Measurements from ENCODE around the gene DPP6.
"Not testable (repeated sequence)": the region's sequence is repeated elsewhere in the genome, so short reads cannot be mapped to it uniquely, and the experiment has no call there.

Gene DPP6

GRCh38 chr7:154155928-154156327 lies 103.7 kb downstream of the DPP6 start:
- not testable (repeated sequence) for DNase-seq

GRCh38 chr7:154162921-154163320 lies 110.7 kb downstream of the DPP6 start:
- not testable (repeated sequence) for DNase-seq

DNA sequence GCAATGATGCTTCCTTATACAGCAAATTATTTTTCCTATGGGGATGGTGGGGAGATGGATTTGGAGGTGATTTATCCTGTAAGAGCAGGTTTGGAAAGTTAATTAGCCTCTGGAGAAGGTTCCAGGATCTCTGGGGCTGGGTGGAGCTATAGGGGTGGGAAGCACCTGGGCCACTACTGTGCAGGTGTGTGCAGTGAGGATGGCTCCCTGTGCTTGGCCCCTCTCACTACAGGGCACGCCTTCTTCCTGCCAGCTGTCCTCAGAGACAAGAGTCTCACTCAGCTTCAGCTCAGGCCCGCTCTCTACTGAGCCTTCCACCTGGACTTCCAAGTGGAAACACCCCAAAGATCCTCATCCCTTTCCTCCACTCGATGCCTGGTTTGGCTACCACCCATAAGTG lies 111.4 kb downstream of the DPP6 start:
- not testable (repeated sequence) for DNase-seq

DNA sequence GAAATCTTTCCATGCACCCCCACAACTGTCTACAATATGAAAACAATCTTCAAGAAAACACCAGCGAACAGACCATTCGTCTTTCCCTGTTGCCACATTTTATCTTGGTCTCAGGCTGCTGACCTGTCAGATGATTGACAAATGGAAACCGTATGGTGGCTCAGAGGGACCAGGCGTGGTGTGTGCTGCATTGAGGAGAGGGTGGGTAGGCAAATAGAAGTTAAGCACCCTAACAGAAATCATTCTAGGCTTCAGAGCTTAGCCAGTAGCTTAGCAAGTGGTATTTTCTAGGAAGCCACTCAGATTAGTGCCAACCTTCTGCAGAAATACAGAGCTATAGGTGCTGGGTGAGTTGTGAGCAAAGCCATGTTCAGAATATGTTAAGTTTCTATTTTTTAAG lies 114.9 kb downstream of the DPP6 start:
- no peak for DNase-seq

DNA sequence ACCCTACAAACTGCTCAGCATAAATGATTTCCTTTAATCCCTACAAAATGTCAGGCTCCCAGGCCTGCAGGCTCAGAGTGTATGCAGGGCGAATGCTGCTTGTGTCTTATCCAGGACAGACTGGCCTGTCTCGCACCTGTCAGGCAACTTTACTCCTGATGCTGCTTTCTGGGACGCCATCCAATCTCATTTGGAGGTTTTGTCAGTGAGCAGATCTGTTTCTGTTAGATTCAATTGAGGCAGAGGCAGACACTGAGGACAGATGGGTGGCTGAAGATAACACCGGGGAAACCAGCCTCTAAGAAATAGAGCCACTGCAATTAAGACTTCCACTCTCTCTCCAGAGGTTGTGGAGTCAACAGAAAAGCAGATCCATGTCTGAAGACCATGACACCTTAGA lies 115.6 kb downstream of the DPP6 start:
- no peak for DNase-seq

- DNase-seq, result no peak
These were observed 119.2 kb downstream of the DPP6 start for GRCh38 chr7:154171422-154171821.

DNA sequence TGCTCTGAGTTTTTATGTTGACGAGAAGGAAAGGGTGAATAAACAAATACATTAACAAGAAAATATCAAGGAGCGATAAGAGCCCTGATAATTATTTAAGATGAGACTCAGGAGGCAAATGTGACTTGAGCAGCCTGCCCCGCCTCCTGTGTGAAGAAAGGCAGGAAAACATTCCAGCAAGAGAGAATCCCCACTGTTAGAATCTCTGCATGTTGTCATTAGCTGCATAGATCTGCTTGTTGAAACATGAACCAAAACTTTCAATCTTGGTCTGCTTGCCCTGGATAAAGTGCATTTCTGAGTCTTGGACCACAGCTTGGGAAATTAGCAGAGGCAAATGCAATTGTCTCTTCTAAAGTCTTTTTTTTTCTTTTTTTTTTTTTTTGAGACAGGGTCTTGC lies 120.0 kb downstream of the DPP6 start:
- no peak for DNase-seq

GRCh38 chr7:154177584-154177983 lies 125.4 kb downstream of the DPP6 start:
- DNase-seq, result no peak

- DNase-seq, result no peak
These were observed 126.7 kb downstream of the DPP6 start for GRCh38 chr7:154178895-154179294.

DNA sequence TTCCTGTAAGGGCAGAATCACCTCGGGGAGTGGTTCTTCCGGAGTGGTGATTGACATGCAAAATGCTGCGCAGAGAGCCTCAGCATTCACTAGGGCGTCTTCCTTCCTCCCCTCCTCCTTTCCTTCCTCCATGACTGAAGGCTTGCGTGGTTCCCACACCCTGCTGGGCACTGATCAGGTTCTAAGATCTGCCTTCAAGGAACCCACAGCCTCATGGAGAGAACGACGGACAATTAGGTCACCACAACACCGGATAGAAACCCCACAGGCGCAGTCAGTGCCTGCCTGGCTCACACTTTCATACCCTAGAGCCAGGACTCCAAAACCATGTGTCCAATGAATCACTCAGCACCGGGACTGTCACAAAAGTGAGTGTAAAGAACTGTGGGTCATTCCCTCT lies 131.3 kb downstream of the DPP6 start:
- DNase-seq, result no peak

DNA sequence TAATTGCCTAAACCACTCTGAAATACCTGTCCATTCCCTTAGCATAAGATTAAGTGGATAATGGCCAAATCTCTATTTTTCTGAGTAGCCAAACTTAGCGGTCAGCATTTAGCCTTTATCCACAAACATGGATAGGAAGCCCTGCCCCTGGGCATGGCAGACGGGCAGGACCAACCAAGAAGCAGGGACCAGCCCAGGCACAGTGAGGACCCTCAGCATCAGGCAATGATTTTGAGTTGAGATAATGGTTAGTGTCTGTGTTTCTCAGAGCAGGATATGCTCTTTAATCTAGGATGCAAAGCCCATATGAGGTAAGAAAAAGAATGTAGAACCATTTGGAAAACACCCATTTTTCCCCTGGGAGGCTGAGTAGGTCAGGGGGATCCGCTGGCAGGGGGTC lies 131.7 kb downstream of the DPP6 start:
- no peak for DNase-seq

DNA sequence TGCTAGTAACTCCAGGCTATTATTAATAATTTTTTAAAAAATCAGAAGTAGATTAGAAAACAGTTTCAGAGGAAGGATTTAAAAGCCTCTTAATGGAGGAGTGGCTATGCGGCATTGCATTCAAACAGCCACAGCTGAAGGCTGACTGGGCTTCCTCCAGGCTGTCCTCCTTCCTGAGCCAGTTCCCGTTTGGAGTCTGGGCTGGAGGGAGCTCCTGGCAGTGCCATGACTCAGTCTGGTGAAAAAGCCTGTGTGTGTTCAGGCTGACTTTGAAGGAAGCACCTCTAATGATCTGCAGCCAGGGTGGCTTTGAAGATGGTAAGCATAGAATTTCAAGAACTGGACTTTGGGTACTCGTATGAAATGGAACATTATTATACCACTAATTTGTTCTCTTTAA lies 134.6 kb downstream of the DPP6 start:
- no peak for DNase-seq

DNA sequence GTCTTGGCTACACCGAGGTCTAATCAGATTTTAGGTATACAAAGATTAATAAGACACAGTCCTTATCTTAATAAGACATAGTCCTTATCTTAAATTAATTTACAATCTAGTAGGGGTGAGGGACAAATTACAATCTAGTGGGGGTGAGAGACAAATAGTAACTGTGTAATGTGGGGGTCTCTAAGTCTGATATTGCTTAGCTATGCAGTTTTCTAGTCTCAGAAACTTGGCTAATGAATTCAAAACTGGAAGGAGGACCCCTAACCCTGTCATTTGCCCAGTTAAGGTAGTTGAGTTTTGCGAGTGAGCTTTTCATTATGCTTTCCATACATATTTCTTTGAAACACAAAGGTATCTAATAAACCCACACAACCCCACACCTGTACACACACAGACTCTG lies 136.1 kb downstream of the DPP6 start:
- DNase-seq, result no peak

DNA sequence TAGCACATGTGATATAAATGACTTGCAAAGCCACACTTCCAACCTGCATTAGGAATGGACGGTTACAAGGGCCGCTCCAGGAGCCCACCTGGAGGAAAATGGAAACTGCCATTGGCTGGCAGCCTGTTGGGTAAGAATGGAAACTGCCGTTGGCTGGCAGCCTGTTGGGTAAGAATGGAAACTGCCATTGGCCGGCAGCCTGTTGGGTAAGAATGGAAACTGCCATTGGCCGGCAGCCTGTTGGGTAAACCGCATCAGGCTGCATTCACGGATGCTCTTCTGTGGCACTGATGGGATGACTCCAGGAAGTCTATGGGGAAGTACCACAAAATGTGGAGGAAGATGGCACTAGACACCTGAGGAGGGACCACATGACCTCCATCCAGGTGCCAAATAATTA lies 143.1 kb downstream of the DPP6 start:
- no peak for DNase-seq

- no peak for DNase-seq
These were observed 146.3 kb downstream of the DPP6 start for GRCh38 chr7:154198481-154198880.

GRCh38 chr7:154200241-154200640 lies 148.0 kb downstream of the DPP6 start:
- DNase-seq, result no peak

DNA sequence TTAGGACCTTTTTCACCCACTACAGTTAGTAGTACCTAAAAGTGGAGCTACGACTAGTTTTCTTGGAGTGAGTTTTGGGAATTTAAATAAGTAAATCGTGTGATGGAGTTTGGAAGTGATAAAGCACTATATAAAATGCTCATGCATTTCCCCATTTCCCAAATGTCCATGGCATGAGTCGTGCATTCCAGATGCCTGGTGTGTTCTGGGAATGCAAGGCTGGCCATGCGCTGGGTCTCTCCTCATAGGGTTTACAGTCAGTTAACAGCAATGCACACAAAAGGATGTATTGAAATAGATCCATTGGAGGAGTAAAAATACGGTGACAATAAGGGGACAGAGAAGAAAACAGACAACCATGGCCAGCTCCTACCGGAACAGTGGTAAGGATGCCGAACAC lies 149.8 kb downstream of the DPP6 start:
- no peak for DNase-seq

DNA sequence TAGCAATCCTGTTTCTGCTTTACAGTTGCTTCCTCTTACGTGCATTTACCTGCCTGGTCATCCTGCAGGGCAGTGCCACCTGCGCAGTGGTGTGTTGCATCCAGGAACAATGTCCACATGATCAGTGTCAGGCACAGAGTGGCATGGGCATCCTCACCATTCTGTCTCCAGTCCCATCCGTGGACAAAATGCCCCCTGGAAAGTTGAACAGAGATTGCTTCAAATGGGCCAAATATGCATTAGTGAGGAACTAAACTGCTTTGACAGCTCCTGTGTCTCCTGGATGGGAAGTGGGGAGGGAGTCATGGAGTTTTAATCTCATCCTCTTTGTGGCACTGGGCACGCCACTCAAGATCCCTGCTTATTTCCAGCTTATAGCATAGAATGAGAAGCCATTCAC lies 151.8 kb downstream of the DPP6 start:
- DNase-seq, result no peak

DNA sequence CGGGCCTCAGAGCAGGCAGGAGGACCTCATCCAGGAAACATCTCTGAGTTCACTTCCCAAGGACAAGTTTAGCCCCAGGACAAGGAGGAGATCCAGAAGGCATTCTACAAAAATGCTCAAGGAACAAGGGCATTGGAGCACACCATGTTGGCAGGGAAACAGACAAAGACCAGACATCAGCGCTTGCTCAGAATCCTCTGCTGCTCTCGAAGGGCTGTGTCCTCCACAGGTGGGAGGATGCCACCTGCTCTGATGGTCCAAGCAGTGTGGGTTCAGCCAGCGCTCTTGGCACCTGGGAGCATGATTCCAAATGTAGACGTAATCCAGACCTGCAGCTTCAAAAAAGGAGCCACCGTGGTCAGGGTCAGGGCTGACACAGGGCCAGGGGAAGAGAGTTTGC lies 160.7 kb downstream of the DPP6 start:
- no peak for DNase-seq

GRCh38 chr7:154217688-154218340 lies 165.6 kb downstream of the DPP6 start:
- DNase-seq, result no peak

DNA sequence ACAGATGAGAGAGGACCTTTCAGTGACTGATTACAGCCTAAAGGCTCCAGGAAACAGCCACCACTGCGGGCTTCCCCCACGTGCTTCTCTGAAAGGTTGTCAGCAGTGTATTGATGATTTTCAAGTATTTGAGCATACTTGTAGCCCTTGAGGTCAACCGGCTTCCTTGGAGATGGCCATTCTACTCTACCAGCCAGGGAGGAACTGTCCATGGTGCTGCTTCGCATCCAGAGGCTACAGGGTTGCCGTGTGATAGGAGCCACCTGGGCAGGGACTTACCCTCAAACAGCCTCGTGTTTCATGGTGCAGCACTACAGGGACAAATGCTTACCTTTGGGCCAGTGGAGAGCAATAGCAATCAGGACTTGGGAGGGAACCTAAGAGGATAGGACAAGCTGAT lies 179.5 kb downstream of the DPP6 start:
- DNase-seq, result no peak

GRCh38 chr7:154232700-154233099 lies 180.5 kb downstream of the DPP6 start:
- no peak for DNase-seq

GRCh38 chr7:154241988-154242387 lies 189.8 kb downstream of the DPP6 start:
- no peak for DNase-seq

GRCh38 chr7:154242709-154243108 lies 190.5 kb downstream of the DPP6 start:
- no peak for DNase-seq

DNA sequence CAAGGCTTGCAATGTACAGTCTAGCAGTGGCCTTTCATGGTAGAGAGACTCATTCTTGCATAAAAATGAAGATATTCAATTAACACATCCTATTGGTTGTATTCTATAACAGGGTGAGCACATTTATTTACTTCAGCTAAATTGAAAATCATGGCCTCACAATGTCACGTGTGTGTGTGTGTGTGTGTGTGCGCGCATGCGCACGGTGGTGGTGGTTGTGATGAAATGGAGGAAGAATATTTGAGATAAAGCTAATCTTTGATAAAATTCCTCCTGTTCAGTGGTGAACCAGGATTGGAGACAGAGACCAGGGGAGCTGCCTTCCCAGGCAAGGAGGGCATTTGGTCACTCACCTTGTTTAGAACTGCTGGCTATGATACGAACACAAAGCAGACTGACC lies 199.8 kb downstream of the DPP6 start:
- no peak for DNase-seq

DNA sequence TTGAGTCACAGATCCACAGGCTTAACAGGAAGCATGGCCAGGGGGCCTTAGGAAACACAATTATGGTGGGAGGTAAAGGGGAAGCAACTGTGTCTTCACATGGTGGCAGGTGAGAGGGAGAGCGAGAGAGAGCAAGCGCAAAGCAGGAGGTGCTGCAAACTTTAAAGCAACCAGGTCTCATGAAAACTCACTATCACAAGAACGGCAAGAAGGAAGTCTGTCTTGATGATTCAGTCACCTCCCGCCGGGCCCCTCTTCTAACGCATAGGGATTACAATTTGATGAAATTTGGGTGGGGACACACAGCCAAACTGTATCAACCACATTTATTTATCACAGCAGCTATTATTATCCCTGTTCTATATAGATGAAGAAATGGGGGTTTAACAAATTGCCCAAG lies 201.6 kb downstream of the DPP6 start:
- no peak for DNase-seq

Measured in activated CD4-positive, alpha-beta T cell treated with anti-CD3 and anti-CD28 coated beads, Interleukin-10, Interleukin-2, amounts not matched to agents 100 ng/mL and 50 ng/mL, durations not matched to agents 16 hours and 8 hours (primary cell).